ENCODE data around the gene TMEM181.

The TMEM181 gene

GRCh38 chr6:158620963-158621693 lies 61.2 kb downstream of the TMEM181 start:
- Histone ChIP-seq H3K27me3 (replicated peaks) (no peaks in the 10 kb centered on the region), H3K36me3 (replicated peaks) (peaks cover 26% of the 10 kb centered on the region), H3K27ac (no peak overlapping the region), H3K4me3 (ENCODE audit: low read depth, low read length) (no peak overlapping the region)
- DNase-seq, result no peak
- no peak for TF ChIP-seq CTCF (IDR thresholded peaks at IDR 0.05; ENCODE audit: low read depth, low read length, missing control alignments)
- in situ Hi-C loops (cut with HindIII; ENCODE audit: low pct_ligation_motif_present, low sequenced_read_pairs), result no loop called here

- H3K27ac ChIP-seq, result no peak overlapping the region
- no peak overlapping the region for H3K4me3 ChIP-seq (ENCODE audit: low read depth, low read length)
- no peak for TF ChIP-seq CTCF (IDR thresholded peaks at IDR 0.05; ENCODE audit: low read depth, low read length, missing control alignments)
- no peak for DNase-seq
- in situ Hi-C loops (cut with HindIII; ENCODE audit: low pct_ligation_motif_present, low sequenced_read_pairs), result no loop called here
- H3K36me3 ChIP-seq (replicated peaks), result peaks cover 31% of the 10 kb centered on the region
- no peaks in the 10 kb centered on the region for H3K27me3 ChIP-seq (replicated peaks)
Measured at GRCh38 chr6:158621694-158622544, 62.0 kb downstream of the TMEM181 start.

GRCh38 chr6:158622545-158623190 lies 62.8 kb downstream of the TMEM181 start:
- H3K4me3 ChIP-seq (ENCODE audit: low read depth, low read length), result no peak overlapping the region
- H3K27me3 ChIP-seq (replicated peaks), result no peaks in the 10 kb centered on the region
- no peak for TF ChIP-seq CTCF (IDR thresholded peaks at IDR 0.05; ENCODE audit: low read depth, low read length, missing control alignments)
- in situ Hi-C loops (cut with HindIII; ENCODE audit: low pct_ligation_motif_present, low sequenced_read_pairs), result no loop called here
- DNase-seq, result no peak
- H3K27ac ChIP-seq, result no peak overlapping the region
- H3K36me3 ChIP-seq (replicated peaks), result peaks cover 36% of the 10 kb centered on the region

GRCh38 chr6:158624684-158625682 lies 65.1 kb downstream of the TMEM181 start:
- in situ Hi-C loops (cut with HindIII; ENCODE audit: low pct_ligation_motif_present, low sequenced_read_pairs), result no loop called here
- Histone ChIP-seq H3K4me3 (ENCODE audit: low read depth, low read length) (no peak overlapping the region), H3K27me3 (replicated peaks) (no peaks in the 10 kb centered on the region), H3K27ac (no peak overlapping the region), H3K36me3 (replicated peaks) (peaks cover 48% of the 10 kb centered on the region)
- TF ChIP-seq CTCF (IDR thresholded peaks at IDR 0.05; ENCODE audit: low read depth, low read length, missing control alignments), result no peak
- DNase-seq, result no peak

GRCh38 chr6:158625881-158626305 lies 66.0 kb downstream of the TMEM181 start:
- DNase-seq, result no peak
- H3K36me3 ChIP-seq (replicated peaks), result peaks cover 44% of the 10 kb centered on the region
- in situ Hi-C loops (cut with HindIII; ENCODE audit: low pct_ligation_motif_present, low sequenced_read_pairs), result no loop called here

More at GRCh38 chr6:158625881-158626305, 66.0 kb downstream of the TMEM181 start:
- Histone ChIP-seq H3K27ac (no peak overlapping the region), H3K27me3 (replicated peaks) (no peaks in the 10 kb centered on the region), H3K4me3 (ENCODE audit: low read depth, low read length) (no peak overlapping the region)
- no peak for TF ChIP-seq CTCF (IDR thresholded peaks at IDR 0.05; ENCODE audit: low read depth, low read length, missing control alignments)

Data from brain microvascular endothelial cell (primary cell).